ENCODE data around the gene TTC27.

TTC27 gene

DNA sequence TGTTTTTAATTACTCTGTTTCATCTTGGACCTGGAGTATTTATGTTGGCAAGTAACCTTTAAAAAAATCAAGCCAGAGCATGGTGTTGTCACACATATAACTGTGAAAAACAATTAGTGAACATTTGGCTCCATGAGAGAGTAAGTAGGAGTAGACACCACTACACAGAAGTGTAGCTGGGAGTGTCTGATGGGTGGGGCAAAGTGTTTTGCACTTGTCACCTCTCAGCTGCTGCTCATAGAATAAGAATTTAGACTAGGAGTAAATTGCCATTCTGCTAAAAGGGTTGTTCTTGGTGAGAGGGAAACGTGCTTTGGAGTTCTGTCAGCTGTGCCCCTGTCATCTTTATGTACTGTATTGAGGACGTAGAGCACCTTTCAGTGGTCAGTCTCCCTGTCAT is 114.5 kb downstream of the TTC27 start:
- DNase-seq (ENCODE audit: low spot score) = no peak

GRCh38 chr2:32743480-32744236 is 115.8 kb downstream of the TTC27 start:
- WGBS, 2 donors (ENCODE audit: extremely low coverage in 2 of 2, insufficient read length in 2 of 2, insufficient replicate concordance in 1 of 2) = no CpG with 5 or more reads among the region's 3 CpGs
- Histone ChIP-seq H3K36me3 (replicated peaks in 1 of 2; ENCODE audit: control insufficient read depth in 2 of 2, insufficient read depth in 2 of 2, low read length in 2 of 2) (peaks cover 0 to 2% of the 10 kb centered on the region in 2 donors), H3K4me1 (ENCODE audit: control insufficient read depth in 2 of 2, insufficient read depth in 1 of 2, low read depth in 1 of 2, low read length in 2 of 2) (no peaks in the 10 kb centered on the region), H2BK5ac (ENCODE audit: low read length) (no peak overlapping the region), H2AFZ (ENCODE audit: low read length) (no peak overlapping the region), H3K27me3 (ENCODE audit: control insufficient read depth in 3 of 3, insufficient read depth in 3 of 3, low read depth in 1 of 3, low read length in 3 of 3) (no peaks in the 10 kb centered on the region), H4K8ac (ENCODE audit: low read depth, low read length) (no peak overlapping the region), H2BK12ac (ENCODE audit: low read length) (no peak overlapping the region), H2BK120ac (ENCODE audit: low read depth, low read length) (no peak overlapping the region), H4K91ac (ENCODE audit: low read depth, low read length, poor library complexity) (no peak overlapping the region), H3K23ac (ENCODE audit: low read depth, low read length, poor library complexity) (no peak overlapping the region), H3K79me1 (ENCODE audit: low read depth, low read length) (no peaks in the 10 kb centered on the region), H3K4me3 (ENCODE audit: low read length in 2 of 2) (no peak overlapping the region), H2BK15ac (ENCODE audit: low read length) (no peak overlapping the region), H3K14ac (ENCODE audit: low read length) (no peak overlapping the region), H3K9me3 (replicated peaks in 1 of 2; ENCODE audit: control insufficient read depth in 2 of 2, insufficient read depth in 1 of 2, low read depth in 1 of 2, low read length in 2 of 2) (no peaks in the 10 kb centered on the region), H3K9ac (ENCODE audit: low read depth, low read length, poor library complexity) (no peak overlapping the region), H3K4me2 (ENCODE audit: insufficient read depth, low read length, poor library complexity, severe bottlenecking) (no peak overlapping the region), H3K18ac (ENCODE audit: low read length) (no peak overlapping the region), H3K4ac (ENCODE audit: low read length) (no peak overlapping the region), H3K27ac (replicated peaks; ENCODE audit: low read length) (no peak overlapping the region), H2AK5ac (ENCODE audit: low read depth, low read length) (no peak overlapping the region)
- DNase-seq (ENCODE audit: low spot score) = no peak

More for the DNA sequence above, 114.5 kb downstream of the TTC27 start:
- no peak overlapping the region for H4K8ac ChIP-seq (ENCODE audit: low read depth, low read length)
- H3K18ac ChIP-seq (ENCODE audit: low read length) = no peak overlapping the region
- H3K9me3 ChIP-seq (replicated peaks in 1 of 2; ENCODE audit: control insufficient read depth in 2 of 2, insufficient read depth in 1 of 2, low read depth in 1 of 2, low read length in 2 of 2) = no peaks in the 10 kb centered on the region
- no peak overlapping the region for H2BK15ac ChIP-seq (ENCODE audit: low read length)
- no peak overlapping the region for H3K27ac ChIP-seq (replicated peaks; ENCODE audit: low read length)
- no peak overlapping the region for H3K4ac ChIP-seq (ENCODE audit: low read length)
- H3K79me1 ChIP-seq (ENCODE audit: low read depth, low read length) = no peaks in the 10 kb centered on the region
- H3K14ac ChIP-seq (ENCODE audit: low read length) = no peak overlapping the region
- no peak overlapping the region for H2BK120ac ChIP-seq (ENCODE audit: low read depth, low read length)
- no peak overlapping the region for H2AK5ac ChIP-seq (ENCODE audit: low read depth, low read length)
- no peak overlapping the region for H4K91ac ChIP-seq (ENCODE audit: low read depth, low read length, poor library complexity)
- no CpG with 5 or more reads among the region's 2 CpGs for WGBS, 2 donors (ENCODE audit: extremely low coverage in 2 of 2, insufficient read length in 2 of 2, insufficient replicate concordance in 1 of 2)
- H2BK5ac ChIP-seq (ENCODE audit: low read length) = no peak overlapping the region
- H3K27me3 ChIP-seq (ENCODE audit: control insufficient read depth in 3 of 3, insufficient read depth in 3 of 3, low read depth in 1 of 3, low read length in 3 of 3) = no peaks in the 10 kb centered on the region
- H3K4me2 ChIP-seq (ENCODE audit: insufficient read depth, low read length, poor library complexity, severe bottlenecking) = no peak overlapping the region
- H3K23ac ChIP-seq (ENCODE audit: low read depth, low read length, poor library complexity) = no peak overlapping the region
- H3K4me1 ChIP-seq (ENCODE audit: control insufficient read depth in 2 of 2, insufficient read depth in 1 of 2, low read depth in 1 of 2, low read length in 2 of 2) = no peaks in the 10 kb centered on the region
- no peak overlapping the region for H3K4me3 ChIP-seq (ENCODE audit: low read length in 2 of 2)
- no peak overlapping the region for H2AFZ ChIP-seq (ENCODE audit: low read length)
- H3K9ac ChIP-seq (ENCODE audit: low read depth, low read length, poor library complexity) = no peak overlapping the region
- no peak overlapping the region for H2BK12ac ChIP-seq (ENCODE audit: low read length)
- peaks cover 0 to 2% of the 10 kb centered on the region in 2 donors for H3K36me3 ChIP-seq (replicated peaks in 1 of 2; ENCODE audit: control insufficient read depth in 2 of 2, insufficient read depth in 2 of 2, low read length in 2 of 2)

- Histone ChIP-seq H3K36me3 (replicated peaks in 1 of 2; ENCODE audit: control insufficient read depth in 2 of 2, insufficient read depth in 2 of 2, low read length in 2 of 2) (peaks cover 0 to 2% of the 10 kb centered on the region in 2 donors), H3K27ac (replicated peaks; ENCODE audit: low read length) (no peak overlapping the region), H3K4me3 (ENCODE audit: low read length in 2 of 2) (no peak overlapping the region), H3K27me3 (ENCODE audit: control insufficient read depth in 3 of 3, insufficient read depth in 3 of 3, low read depth in 1 of 3, low read length in 3 of 3) (no peaks in the 10 kb centered on the region), H3K9ac (ENCODE audit: low read depth, low read length, poor library complexity) (no peak overlapping the region), H3K9me3 (replicated peaks in 1 of 2; ENCODE audit: control insufficient read depth in 2 of 2, insufficient read depth in 1 of 2, low read depth in 1 of 2, low read length in 2 of 2) (no peaks in the 10 kb centered on the region), H4K91ac (ENCODE audit: low read depth, low read length, poor library complexity) (no peak overlapping the region), H3K4me2 (ENCODE audit: insufficient read depth, low read length, poor library complexity, severe bottlenecking) (no peak overlapping the region), H2BK5ac (ENCODE audit: low read length) (no peak overlapping the region), H3K4me1 (ENCODE audit: control insufficient read depth in 2 of 2, insufficient read depth in 1 of 2, low read depth in 1 of 2, low read length in 2 of 2) (no peaks in the 10 kb centered on the region), H2BK12ac (ENCODE audit: low read length) (no peak overlapping the region), H3K23ac (ENCODE audit: low read depth, low read length, poor library complexity) (no peak overlapping the region), H3K79me1 (ENCODE audit: low read depth, low read length) (no peaks in the 10 kb centered on the region), H3K4ac (ENCODE audit: low read length) (no peak overlapping the region), H2AFZ (ENCODE audit: low read length) (no peak overlapping the region), H3K14ac (ENCODE audit: low read length) (no peak overlapping the region), H2AK5ac (ENCODE audit: low read depth, low read length) (no peak overlapping the region), H3K18ac (ENCODE audit: low read length) (no peak overlapping the region), H2BK120ac (ENCODE audit: low read depth, low read length) (no peak overlapping the region), H4K8ac (ENCODE audit: low read depth, low read length) (no peak overlapping the region), H2BK15ac (ENCODE audit: low read length) (no peak overlapping the region)
- WGBS, 2 donors (ENCODE audit: extremely low coverage in 2 of 2, insufficient read length in 2 of 2, insufficient replicate concordance in 1 of 2) = no CpG with 5 or more reads among the region's 2 CpGs
- no peak for DNase-seq (ENCODE audit: low spot score)
These were observed 117.3 kb downstream of the TTC27 start for GRCh38 chr2:32745191-32745590.

- Histone ChIP-seq H3K14ac (ENCODE audit: low read length) (no peak overlapping the region), H3K4me2 (ENCODE audit: insufficient read depth, low read length, poor library complexity, severe bottlenecking) (no peak overlapping the region), H3K27ac (replicated peaks; ENCODE audit: low read length) (no peak overlapping the region), H3K23ac (ENCODE audit: low read depth, low read length, poor library complexity) (no peak overlapping the region), H3K27me3 (ENCODE audit: control insufficient read depth in 3 of 3, insufficient read depth in 3 of 3, low read depth in 1 of 3, low read length in 3 of 3) (no peaks in the 10 kb centered on the region), H4K91ac (ENCODE audit: low read depth, low read length, poor library complexity) (no peak overlapping the region), H3K18ac (ENCODE audit: low read length) (no peak overlapping the region), H2AFZ (ENCODE audit: low read length) (no peak overlapping the region), H3K79me1 (ENCODE audit: low read depth, low read length) (no peaks in the 10 kb centered on the region), H2BK12ac (ENCODE audit: low read length) (no peak overlapping the region), H3K4me1 (ENCODE audit: control insufficient read depth in 2 of 2, insufficient read depth in 1 of 2, low read depth in 1 of 2, low read length in 2 of 2) (no peaks in the 10 kb centered on the region), H3K9ac (ENCODE audit: low read depth, low read length, poor library complexity) (no peak overlapping the region), H3K4ac (ENCODE audit: low read length) (no peak overlapping the region), H2BK5ac (ENCODE audit: low read length) (no peak overlapping the region), H3K4me3 (ENCODE audit: low read length in 2 of 2) (no peak overlapping the region), H2BK15ac (ENCODE audit: low read length) (no peak overlapping the region), H2BK120ac (ENCODE audit: low read depth, low read length) (no peak overlapping the region), H3K36me3 (replicated peaks in 1 of 2; ENCODE audit: control insufficient read depth in 2 of 2, insufficient read depth in 2 of 2, low read length in 2 of 2) (peaks cover 0 to 2% of the 10 kb centered on the region in 2 donors), H2AK5ac (ENCODE audit: low read depth, low read length) (no peak overlapping the region), H3K9me3 (replicated peaks in 1 of 2; ENCODE audit: control insufficient read depth in 2 of 2, insufficient read depth in 1 of 2, low read depth in 1 of 2, low read length in 2 of 2) (no peaks in the 10 kb centered on the region), H4K8ac (ENCODE audit: low read depth, low read length) (no peak overlapping the region)
- no peak for DNase-seq (ENCODE audit: low spot score)
- no CpG with 5 or more reads among the region's 1 CpG for WGBS, 2 donors (ENCODE audit: extremely low coverage in 2 of 2, insufficient read length in 2 of 2, insufficient replicate concordance in 1 of 2)
These were observed 117.8 kb downstream of the TTC27 start for GRCh38 chr2:32745675-32746074.
